ENCODE results near the gene VKORC1.

The VKORC1 gene

DNA sequence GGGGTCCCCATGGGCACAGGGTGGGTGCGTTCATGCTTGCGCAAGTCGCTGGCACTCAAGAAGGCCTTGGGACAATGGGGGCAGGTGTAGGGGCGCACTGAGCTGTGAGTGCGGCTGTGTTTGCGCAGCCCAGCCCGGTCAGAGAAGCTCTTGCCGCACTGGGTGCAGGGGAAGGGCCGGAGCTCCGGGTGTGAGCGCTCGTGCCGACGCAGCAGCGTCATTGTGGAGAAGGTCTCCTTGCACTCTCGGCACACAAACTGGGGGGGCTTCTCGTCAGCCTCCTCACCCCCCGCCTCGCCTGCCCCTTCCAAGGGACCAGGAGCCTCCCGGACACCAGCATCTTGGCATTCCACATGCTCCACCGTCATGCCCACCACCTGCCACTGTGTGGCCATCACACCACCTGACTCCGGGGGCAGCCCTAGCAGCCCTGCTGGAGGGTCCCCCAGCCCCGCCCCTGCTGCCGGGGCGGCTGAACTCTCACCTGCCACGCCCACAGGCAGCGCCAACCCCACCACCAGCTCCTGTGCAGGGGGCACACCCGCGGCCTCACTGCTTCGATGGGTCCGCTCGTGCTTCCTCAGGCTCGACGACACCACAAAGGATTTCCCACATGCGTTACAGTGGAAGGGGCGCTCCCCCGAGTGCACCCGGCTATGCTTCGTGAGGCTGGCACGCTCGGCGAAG, 33.3 kb downstream of the VKORC1 start:
- no peak for DNase-seq

DNA sequence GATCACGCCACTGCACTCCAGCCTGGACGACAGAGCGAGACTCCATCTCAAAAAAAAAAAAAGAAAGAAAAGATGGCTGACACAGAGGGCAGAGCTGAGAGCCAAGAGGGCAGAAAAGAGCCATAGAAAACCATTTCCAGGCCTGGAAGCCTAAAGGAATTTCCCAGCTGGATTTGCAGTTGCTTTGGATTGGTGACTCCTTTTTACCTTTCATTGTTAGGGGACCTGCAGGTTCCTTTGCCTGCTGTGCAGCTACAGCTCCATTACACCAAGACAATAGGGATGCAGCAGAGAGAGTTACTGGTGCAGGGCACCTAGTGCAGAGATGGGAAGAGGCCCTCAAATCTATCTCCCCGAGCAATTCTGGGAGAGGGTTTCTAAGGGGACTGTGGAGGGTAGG, 39.0 kb downstream of the VKORC1 start:
- no peak for DNase-seq

DNA sequence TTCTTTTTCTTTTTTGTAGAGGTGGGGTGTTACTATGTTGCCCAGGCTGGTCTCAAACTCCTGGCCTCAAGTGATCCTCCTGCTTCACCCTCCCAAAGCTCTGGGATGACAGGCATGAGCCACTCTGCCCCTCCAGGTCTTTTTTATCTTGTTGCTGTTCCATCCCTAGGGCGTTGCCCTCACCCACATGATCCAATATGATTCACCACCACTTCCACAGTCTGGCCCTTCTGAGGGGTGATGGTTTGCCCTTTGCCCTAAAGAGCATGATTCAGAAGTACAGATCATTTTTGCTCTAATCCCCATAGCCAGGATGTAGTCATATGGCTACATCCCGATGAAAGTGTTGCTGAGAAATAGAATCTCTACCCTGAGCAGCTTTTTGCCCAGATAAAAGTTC, 42.5 kb downstream of the VKORC1 start:
- DNase-seq, result no peak

DNA sequence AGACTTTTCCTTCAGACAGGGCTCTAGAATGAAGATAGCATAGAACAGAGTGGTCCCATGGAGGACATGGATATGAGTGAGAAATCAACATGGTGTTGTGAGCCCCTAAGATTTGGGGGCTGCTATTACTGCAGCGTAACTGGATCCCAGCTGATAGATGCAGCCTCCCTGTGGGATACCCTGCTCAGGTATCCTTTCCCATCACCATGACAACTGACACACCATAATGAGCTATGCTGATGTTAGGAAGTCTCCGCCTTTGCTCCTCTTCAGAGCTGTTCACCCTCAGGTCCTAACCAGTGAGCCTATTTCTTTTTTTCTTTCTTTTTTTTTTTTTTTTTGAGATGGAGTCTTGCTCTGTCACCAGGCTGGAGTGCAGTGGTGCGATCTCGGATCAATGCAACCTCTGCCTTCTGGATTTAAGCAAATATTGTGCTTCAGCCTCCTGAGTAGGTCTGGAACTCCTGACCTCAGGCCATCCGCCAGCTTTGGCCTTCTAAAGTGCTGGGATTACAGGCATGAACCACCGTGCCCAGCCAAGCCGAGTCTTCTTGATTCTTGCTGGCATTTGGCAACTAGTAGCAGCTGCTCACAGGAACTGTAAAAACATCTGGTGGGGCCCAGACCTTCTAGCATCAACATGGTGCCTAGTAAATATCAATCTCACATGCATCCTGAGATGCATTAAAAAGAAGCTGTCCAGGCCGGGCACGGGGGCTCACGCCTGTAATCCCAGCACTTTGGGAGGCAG, 44.1 kb downstream of the VKORC1 start:
- no peak for DNase-seq

DNA sequence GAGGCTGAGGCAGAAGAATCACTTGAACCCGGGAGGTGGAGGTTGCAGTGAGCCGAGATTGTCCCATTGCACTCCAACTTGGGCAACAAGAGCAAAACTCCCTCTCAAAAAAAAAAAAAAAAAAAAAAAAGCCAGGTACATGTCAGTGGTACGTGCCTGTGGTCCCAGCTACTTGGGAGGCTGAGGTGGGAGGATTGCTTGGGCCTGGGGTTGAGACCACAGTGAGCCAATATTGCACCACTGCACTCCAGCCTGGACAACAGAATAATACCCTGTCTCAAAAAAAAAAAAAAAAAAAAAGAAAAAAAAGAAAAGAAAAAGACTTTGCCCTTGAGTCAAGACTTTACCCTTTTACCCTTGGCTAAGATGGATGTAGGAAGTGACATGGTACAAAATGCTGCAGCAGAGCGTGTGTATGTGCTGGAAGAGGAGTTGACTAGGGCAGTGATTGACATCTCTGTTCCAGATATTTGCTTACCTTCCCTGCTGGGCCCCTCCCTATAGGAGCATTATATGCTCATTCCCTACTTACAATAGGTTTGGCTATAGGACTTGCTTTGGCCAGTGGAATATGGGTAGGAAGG, 50.6 kb downstream of the VKORC1 start:
- DNase-seq, result no peak

DNA sequence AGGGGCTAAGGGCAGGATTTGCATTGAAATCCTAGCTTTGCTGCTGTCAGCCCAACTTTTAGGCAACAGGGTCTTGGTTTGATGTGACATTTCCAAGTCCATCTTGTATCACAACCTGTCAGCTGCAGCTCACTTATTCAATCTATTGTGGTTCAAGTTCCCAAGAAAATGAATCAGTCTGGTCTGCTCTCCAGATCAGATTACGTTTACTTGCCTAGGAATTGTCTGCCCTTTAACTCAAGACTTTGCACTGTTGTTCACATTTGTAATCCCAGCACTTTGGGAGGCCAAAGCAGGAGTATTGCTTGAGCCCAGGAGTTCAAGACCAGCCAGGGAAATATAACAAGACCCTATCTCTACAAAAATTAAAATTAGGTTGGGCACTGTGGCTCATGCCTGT, 51.2 kb downstream of the VKORC1 start:
- no peak for DNase-seq

DNA sequence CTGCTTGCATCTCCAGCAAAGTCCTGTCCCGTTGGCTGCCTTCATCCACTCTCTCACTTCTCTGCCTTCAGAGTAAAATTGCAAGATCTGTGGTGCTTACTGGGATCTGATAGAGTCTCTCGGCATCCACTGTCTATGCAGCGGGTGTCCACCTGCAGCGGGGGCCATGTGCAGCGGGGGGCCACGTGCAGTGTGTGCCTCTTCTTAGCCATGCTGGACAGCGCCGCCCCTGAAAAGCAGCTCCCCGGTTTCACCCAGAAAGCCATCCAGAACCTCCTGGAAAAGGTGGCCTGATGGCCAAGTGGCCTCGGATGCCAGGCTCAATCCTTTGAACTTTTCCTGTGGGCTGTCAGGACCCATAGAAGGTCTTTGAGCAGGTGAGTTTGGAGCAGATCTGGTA, 51.7 kb downstream of the VKORC1 start:
- DNase-seq, result no peak

Data from NCI-H1694 (cell line).